Endothelial cell of umbilical vein (primary cell): ENCODE measurements around the gene PDCD1.

Experiments used
- CTCF ChIP-seq, 2 donors: IDR thresholded peaks; 1 replicate in 1 of 2; 2 replicates in 1 of 2; pipeline ENCODE4 v1.5.1; 2011; ENCODE audit warnings: low read length in 2 of 2, mild to moderate bottlenecking in 2 of 2, moderate library complexity in 2 of 2, control low read depth in 1 of 2, inconsistent platforms in 1 of 2, low read depth in 1 of 2; ENCODE audit not compliant: insufficient read depth in 1 of 2; ENCODE audit errors: extremely low read depth in 1 of 2
- EZH2 ChIP-seq: IDR thresholded peaks from 2 replicates; pipeline ENCODE4 v1.6.1; 2012; ENCODE audit warnings: borderline replicate concordance, low read depth, mild to moderate bottlenecking, moderate library complexity, low read length, inconsistent platforms; ENCODE audit not compliant: severe bottlenecking
- JUN ChIP-seq: IDR thresholded peaks from 2 replicates; pipeline ENCODE4 v1.6.1; 2011; ENCODE audit warnings: borderline replicate concordance, low read depth; ENCODE audit not compliant: insufficient read length, insufficient read depth
- MAX ChIP-seq: IDR thresholded peaks from 2 replicates; pipeline ENCODE4 v1.6.1; 2011; ENCODE audit not compliant: insufficient read depth, insufficient read length
- POLR2A ChIP-seq: IDR thresholded peaks from 2 replicates; pipeline ENCODE4 v1.6.1; 2012; ENCODE audit warnings: low read depth, mild to moderate bottlenecking, control low read depth, low read length
- POLR2AphosphoS5 ChIP-seq: IDR thresholded peaks from 2 replicates; pipeline ENCODE4 v1.6.1; 2012; ENCODE audit warnings: low read depth, mild to moderate bottlenecking, control low read depth, low read length, moderate library complexity; ENCODE audit not compliant: insufficient read depth

- TF ChIP-seq CTCF (IDR thresholded peaks at IDR 0.05; ENCODE audit: extremely low read depth in 1 of 2, insufficient read depth in 1 of 2, low read depth in 1 of 2, low read length in 2 of 2) (no peak), JUN (no peak), POLR2AphosphoS5 (no peak), POLR2A (no peak), EZH2 (no peak), MAX (no peak)
These were observed 4.1 kb downstream of the PDCD1 start for GRCh38 chr2:241854342-241855244.
